HG02970 (cell line): Measurements from ENCODE around the gene KRTAP9-1.
"Not testable (repeated sequence)": the region's sequence is repeated elsewhere in the genome, so short reads cannot be mapped to it uniquely, and the experiment has no call there.

Experiments used
- ATAC-seq: cut with Tn5 transposase; IDR thresholded peaks from one replicate; pipeline ENCODE4 v1.9.1; 2021; ENCODE audit warnings: mild to moderate bottlenecking, moderate library complexity, moderate number of reproducible peaks; ENCODE audit not compliant: unreplicated experiment, low FRiP score

Gene KRTAP9-1, protein sequence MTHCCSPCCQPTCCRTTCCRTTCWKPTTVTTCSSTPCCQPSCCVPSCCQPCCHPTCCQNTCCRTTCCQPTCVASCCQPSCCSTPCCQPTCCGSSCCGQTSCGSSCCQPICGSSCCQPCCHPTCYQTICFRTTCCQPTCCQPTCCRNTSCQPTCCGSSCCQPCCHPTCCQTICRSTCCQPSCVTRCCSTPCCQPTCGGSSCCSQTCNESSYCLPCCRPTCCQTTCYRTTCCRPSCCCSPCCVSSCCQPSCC

DNA sequence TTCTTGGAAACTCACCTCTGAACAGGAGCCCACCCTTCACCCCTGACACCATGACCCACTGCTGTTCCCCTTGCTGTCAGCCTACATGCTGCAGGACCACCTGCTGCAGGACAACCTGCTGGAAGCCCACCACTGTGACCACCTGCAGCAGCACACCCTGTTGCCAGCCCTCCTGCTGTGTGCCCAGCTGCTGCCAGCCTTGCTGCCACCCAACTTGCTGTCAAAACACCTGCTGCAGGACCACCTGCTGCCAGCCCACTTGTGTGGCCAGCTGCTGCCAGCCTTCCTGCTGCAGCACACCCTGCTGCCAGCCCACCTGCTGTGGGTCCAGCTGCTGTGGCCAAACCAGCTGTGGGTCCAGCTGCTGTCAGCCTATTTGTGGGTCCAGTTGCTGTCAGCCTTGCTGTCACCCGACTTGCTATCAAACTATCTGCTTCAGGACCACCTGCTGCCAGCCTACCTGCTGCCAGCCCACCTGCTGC lies at the start of gene KRTAP9-1:
Gene KRTAP9-1 (plus strand): TSS at position 51 of the 482 bp plus-strand sequence. CDS start 0 bp downstream, at position 51.
- not testable (repeated sequence) for ATAC-seq

DNA sequence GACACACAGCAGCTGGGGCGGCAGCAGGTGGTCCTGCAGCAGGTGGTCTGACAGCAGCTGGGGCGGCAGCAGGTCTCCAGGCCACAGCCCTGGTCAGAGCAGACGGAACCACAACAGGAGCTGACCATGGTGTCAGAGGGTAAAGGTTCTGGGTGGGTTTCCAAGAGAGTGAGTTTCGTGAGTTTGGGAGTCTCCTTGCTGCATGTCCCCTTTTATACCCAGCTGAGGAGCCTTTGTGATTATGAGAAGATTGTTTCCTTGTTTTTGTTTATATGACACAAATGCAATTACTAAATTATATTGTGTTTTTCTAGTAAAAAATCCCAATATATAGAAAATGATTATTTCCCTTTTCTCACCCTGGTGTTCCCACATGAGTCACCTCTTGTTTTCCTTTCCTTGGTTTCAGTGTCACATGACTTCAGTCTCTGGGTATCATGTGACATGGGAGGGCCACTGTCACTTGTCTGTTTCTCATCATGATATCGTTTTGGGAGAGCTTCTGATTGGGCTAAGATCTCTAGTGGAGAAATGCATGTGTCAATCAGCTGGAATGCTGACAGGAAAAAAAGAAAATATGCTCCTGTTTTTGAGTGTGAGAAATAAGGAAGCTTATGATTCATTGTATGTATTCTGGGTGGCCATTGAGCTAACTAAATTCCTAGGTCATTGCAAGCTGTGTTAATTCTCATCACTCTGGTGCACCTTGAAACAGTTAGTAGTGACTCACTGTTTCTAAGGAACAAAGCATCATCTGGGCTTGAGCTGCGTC lies 49.1 kb upstream of the KRTAP9-1 start, which contains the start of gene KRTAP4-6:
Gene KRTAP4-6 (minus strand): TSS at position 185 of the 772 bp plus-strand sequence. CDS start 57 bp downstream, at position 128.
- no peak for ATAC-seq

DNA sequence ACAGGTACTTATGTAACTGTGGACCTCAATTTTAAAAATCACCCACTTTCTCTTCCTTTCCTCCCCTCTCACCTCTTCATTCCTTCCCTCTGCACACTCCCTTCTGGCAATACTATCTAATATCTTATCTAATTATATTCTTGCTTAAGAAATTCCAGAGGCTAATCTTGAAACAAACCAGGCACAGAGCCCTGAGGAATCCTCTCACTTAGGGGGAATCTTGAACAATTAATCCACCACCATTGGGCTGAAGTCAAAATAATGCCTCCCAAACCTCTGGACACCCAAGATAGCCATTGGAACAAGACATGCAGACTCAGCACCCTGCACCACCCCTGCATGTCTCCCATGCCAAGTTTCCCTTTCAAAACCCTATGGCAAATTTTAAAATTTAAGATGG lies 48.3 kb upstream of the KRTAP9-1 start:
- no peak for ATAC-seq

GRCh38 chr17:41144846-41145245 lies 44.8 kb upstream of the KRTAP9-1 start:
- no peak for ATAC-seq

DNA sequence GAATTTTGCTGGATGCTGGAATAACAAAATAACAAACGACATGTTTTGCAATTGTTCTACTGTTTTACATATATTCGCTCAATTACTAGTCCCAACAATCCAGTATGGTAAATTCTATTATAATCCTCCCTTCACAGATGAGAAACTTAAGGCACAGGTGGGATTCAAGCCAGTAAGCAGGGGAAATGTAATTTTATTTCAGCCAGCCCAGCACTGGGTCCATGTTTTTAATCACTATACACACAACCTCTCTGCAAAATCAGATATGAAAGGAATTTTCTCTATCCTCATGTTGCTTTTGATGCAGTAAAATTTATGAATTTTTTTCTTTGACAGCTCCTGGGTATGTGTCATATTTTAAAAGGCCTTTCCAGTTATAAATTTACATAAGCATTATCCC lies 44.4 kb upstream of the KRTAP9-1 start:
- no peak for ATAC-seq

- no peak for ATAC-seq
These were observed 42.0 kb upstream of the KRTAP9-1 start for GRCh38 chr17:41147531-41148204.

GRCh38 chr17:41148971-41149651 lies 40.6 kb upstream of the KRTAP9-1 start:
- not testable (repeated sequence) for ATAC-seq

DNA sequence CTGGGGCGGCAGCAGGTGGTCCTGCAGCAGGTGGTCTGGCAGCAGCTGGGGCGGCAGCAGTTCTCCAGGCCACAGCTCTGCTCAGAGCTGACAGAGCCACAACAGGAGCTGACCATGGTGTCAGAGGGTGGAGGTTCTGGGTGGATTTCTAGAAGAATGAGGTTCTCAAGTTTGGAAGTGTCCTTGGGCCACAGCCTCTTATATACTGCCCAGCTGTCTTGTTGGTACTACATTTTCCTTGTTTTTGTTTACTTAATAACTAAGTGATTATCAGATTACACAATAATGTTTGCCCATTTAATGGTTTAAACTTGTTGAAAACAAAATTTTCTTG lies 40.1 kb upstream of the KRTAP9-1 start, which contains the start of gene KRTAP4-5:
Gene KRTAP4-5 (minus strand): TSS at position 174 of the 334 bp plus-strand sequence. CDS start 58 bp downstream, at position 116.
- no peak for ATAC-seq

DNA sequence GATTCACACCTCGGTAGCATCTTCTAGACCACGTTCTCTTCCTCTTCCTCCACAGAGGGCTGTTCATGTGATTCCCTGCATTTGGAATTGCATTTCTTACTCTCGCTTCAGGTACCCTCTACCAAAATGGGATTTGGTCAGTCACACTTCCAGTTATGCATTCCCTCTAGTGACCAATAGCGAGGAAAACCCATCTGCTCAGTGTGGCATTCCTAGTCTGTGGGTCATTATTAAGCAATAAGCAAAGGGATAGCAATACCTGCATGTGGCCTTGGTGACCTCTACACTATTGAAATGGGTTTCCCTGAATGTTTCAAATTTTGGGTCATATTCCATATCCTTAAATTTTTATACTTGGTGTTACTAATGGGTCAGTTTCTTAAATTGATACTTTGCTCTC lies 39.7 kb upstream of the KRTAP9-1 start:
- no peak for ATAC-seq

GRCh38 chr17:41151525-41151924 lies 38.2 kb upstream of the KRTAP9-1 start:
- ATAC-seq: no peak

- ATAC-seq: no peak
These were observed 35.8 kb upstream of the KRTAP9-1 start for GRCh38 chr17:41153856-41154255.

DNA sequence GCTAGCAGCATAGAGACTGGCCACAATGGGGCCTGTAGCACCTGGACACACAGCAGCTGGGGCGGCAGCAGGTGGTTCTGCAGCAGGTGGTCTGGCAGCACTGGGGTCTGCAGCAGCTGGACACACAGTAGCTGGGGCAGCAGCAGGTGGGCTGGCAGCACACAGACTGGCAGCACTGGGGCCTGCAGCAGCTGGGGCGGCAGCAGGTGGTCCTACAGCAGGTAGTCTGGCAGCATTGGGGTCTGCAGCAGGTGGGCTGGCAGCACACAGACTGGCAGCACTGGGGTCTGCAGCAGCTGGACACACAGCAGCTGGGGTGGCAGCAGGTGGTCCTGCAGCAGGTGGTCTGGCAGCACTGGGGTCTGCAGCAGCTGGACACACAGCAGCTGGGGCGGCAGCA lies 29.5 kb upstream of the KRTAP9-1 start:
- not testable (repeated sequence) for ATAC-seq

DNA sequence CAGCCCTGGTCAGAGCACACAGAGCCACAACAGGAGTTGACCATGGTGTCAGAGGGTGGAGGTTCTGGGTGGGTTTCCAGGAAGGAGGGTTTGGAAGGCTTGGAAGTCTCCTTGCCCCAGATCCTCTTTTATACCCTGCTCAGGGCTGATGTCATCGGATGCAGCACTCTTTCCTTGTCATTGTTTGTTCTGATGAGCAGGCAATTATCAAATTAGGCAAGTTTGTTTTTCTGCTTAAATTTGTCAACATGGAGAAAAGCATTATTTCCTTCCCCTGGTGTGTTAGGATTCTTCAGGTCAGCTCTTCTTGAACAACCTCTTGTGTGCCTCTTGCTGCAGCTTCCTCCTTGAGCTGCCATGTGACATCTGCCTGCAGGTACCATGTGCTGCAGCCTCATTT lies 29.0 kb upstream of the KRTAP9-1 start, which contains the start of gene KRTAP4-4:
Gene KRTAP4-4 (minus strand): TSS at position 101 of the 400 bp plus-strand sequence. CDS start 57 bp downstream, at position 44.
- ATAC-seq: no peak

DNA sequence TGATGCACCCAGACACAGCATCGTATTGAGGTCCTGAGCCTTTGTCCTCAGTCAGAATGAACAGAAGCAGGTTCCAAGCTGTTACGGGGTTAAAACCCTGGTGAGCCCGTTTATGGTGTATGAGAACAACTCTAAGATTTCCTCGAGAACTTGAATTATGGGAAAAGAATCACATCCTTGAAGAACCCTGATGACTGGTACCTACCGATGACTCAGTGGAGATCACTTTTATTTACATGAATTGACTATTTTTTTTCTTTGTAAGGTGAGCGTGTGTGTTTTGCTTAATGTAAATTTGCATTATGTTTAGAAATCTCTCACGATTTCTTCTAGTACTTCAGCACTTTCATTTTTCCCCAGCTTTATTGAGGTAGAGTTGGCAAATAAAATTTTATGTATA lies 25.9 kb upstream of the KRTAP9-1 start:
- no peak for ATAC-seq

DNA sequence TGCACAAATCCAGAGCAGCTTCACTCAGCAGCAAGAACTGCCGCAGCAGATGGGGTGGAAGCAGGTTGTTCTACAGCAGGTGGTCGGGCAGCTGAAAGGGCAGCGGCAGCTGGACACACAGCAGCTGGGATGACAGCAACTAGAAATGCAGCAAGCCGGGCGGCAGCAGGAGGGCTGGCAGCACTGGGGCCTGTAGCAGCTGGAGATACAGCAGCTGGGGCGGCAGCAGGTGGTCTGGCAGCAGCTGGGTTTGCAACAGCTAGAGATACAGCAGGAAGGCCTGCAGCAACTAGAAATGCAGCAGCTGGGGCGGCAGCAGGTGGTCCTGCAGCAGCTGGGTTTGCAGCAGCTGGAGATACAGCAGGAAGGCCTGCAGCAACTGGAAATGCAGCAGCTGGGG lies 22.1 kb upstream of the KRTAP9-1 start:
- ATAC-seq: no peak

DNA sequence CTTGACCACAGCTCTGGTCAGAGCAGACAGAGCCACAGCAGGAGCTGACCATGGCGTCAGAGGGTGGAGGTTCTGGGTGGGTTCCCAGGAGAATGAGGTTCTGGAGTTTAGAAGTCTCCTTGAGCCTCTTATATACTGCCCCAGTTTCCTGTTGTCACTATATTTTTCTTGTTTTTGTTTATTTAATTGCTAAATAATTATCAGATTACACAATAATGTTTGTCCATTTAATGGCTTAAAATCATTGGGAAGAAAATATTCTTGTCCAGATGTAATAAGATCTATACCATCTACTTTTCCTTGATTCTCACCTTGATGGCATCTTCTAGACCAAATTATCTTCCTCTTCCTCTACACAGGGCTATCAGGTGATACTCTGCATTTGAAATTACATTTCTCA lies 21.6 kb upstream of the KRTAP9-1 start, which contains the start of gene KRTAP4-3:
Gene KRTAP4-3 (minus strand): TSS at position 101 of the 400 bp plus-strand sequence. CDS start 49 bp downstream, at position 52.
- no peak for ATAC-seq

GRCh38 chr17:41171886-41172285 lies 17.8 kb upstream of the KRTAP9-1 start:
- no peak for ATAC-seq

DNA sequence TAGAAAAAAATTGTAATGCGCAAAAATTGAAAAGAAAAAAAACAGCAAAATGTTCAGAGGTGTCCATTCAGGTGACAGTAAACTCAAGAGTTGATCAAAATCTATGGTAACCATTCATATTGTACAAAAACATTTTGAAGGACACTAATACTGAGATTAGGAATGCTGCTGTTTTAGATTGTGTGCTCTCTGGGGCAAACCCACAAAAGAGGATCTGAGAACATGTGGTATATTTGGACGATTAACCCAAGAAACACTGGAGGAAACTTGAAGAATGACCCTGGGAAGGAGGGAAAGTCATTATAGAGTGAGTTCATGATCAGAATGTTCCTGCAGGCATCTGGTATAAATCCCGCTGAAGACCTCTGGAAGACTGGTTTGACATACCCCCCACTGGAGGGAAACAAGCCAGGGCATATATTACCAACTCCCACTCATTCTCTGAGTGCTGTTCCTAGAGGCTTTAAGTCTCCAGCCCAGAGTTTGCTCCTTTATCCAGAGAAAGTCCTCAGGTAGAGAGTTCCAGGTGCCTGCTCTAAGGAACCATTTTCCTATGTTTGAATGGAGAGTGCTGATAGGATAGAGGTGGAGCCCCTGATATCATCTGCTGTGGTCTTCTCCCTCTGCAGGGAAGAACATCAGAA lies 12.8 kb upstream of the KRTAP9-1 start:
- ATAC-seq: no peak

- no peak for ATAC-seq
These were observed 11.9 kb upstream of the KRTAP9-1 start, which contains the start of gene KRTAP4-2 for GRCh38 chr17:41177727-41178271. KRTAP4-2 (minus strand) TSS chr17:41178221; CDS start chr17:41178164, 57 bp downstream.
